ENCODE measurements around the gene IL1RAPL2. TPM values are rescaled to one million over a fixed set of nuclear protein-coding genes. Genes with fewer than 3 reads are reported as not detected.

IL1RAPL2 gene
- total and polyA plus RNA-seq, 3 experiments from 2014 or later = not detected

DNA sequence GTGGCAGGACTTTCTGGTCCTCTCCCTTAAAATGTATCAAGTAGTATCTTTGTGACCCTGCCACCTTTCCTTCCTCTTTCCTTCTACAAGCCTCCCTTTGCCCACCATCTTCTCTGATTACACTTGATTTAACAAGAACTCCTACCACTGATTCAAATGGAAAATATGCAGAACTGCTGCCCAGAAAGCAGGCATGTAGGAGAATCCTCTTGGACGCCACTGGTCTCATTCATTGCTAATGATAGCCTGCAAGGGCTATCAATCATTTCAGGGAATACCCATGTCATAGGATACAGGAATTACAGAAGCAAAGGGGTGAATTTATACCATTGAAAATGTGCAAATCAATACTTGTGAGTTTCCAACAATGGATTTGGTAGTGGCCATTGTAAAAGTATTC, 961.8 kb downstream of the IL1RAPL2 start:
- Histone ChIP-seq H3K27me3 (ENCODE audit: insufficient read depth, low read length, poor library complexity, severe bottlenecking) (no peaks in the 10 kb centered on the region), H3K4me1 (ENCODE audit: insufficient read depth, low read length) (no peaks in the 10 kb centered on the region), H3K27ac (ENCODE audit: low read depth, low read length) (no peak overlapping the region), H3K36me3 (ENCODE audit: insufficient read depth, low read length) (no peaks in the 10 kb centered on the region), H3K4me3 (ENCODE audit: low read length) (no peak overlapping the region), H3K9me3 (ENCODE audit: low read length) (no peaks in the 10 kb centered on the region)
- Mint-ChIP-seq H3K36me3 (no peaks in the 10 kb centered on the region), H3K4me1 (no peaks in the 10 kb centered on the region), H3K4me3 (no peak overlapping the region), H3K27me3 (no peaks in the 10 kb centered on the region), H3K27ac (no peak overlapping the region), H3K9me3 (peaks cover 0 to 6% (median 0%) of the 10 kb centered on the region in 5 donors)
- POLR2A ChIA-PET = no interaction called here
- DNase-seq = no peak
- CTCF ChIA-PET = no interaction called here

DNA sequence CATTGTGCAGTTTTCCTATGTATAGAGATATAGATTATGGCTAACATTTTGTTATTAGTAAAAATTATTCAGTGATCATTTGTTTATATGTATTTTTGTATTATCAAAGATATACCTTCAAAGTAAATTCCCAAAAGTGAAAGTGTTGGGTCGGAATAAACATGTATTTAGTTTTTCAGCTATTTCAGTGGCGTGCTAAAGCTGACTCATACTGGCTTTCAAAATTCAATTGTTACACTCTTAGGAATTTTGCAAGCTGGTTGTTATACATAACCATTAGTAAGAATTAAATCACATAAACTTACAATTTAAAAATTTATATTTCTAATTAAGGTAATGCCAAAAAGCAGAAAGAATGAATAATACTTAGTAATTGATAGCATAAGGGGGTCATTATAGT, 968.0 kb downstream of the IL1RAPL2 start:
- no peak for DNase-seq
- H3K27me3 ChIP-seq (ENCODE audit: insufficient read depth, low read length, poor library complexity, severe bottlenecking) = no peaks in the 10 kb centered on the region
- no peaks in the 10 kb centered on the region for H3K9me3 ChIP-seq (ENCODE audit: low read length)
- no peaks in the 10 kb centered on the region for H3K4me1 ChIP-seq (ENCODE audit: insufficient read depth, low read length)
- H3K27ac Mint-ChIP-seq = no peak overlapping the region
- no peaks in the 10 kb centered on the region for H3K36me3 ChIP-seq (ENCODE audit: insufficient read depth, low read length)
- H3K9me3 Mint-ChIP-seq = peaks cover 0 to 6% (median 0%) of the 10 kb centered on the region in 5 donors
- H3K4me1 Mint-ChIP-seq = no peaks in the 10 kb centered on the region
- POLR2A ChIA-PET = no interaction called here
- H3K27me3 Mint-ChIP-seq = peaks cover 0 to 2% of the 10 kb centered on the region in 2 donors
- H3K36me3 Mint-ChIP-seq = no peaks in the 10 kb centered on the region
- H3K4me3 Mint-ChIP-seq = no peak overlapping the region
- H3K4me3 ChIP-seq (ENCODE audit: low read length) = no peak overlapping the region
- H3K27ac ChIP-seq (ENCODE audit: low read depth, low read length) = no peak overlapping the region
- CTCF ChIA-PET = no interaction called here

DNA sequence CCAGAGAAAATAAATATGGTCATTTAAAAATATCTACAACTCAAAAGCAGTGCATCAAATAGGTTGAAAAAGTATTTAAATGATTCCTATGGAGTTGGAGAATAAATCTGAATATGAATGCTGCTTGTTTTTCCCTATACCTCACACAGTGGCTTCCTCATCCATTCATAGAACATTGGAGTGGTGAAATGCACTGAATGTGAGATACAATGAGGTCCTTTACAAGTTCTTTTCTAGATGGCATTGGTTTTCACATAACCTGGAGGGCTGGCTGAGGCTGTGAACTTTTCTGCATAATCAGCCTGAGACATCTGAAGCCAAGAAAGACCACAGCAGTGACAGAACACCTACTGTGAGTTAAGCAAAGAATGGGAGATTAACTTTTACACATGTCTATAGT, 977.3 kb downstream of the IL1RAPL2 start:
- Histone ChIP-seq H3K36me3 (ENCODE audit: insufficient read depth, low read length) (no peaks in the 10 kb centered on the region), H3K4me1 (ENCODE audit: insufficient read depth, low read length) (no peaks in the 10 kb centered on the region), H3K4me3 (ENCODE audit: low read length) (no peak overlapping the region), H3K27me3 (ENCODE audit: insufficient read depth, low read length, poor library complexity, severe bottlenecking) (no peaks in the 10 kb centered on the region), H3K27ac (ENCODE audit: low read depth, low read length) (no peak overlapping the region), H3K9me3 (ENCODE audit: low read length) (no peaks in the 10 kb centered on the region)
- ChIA-PET POLR2A (no interaction called here), CTCF (no interaction called here)
- no peak for DNase-seq
- Mint-ChIP-seq H3K27me3 (no peaks in the 10 kb centered on the region), H3K36me3 (no peaks in the 10 kb centered on the region), H3K27ac (no peak overlapping the region), H3K4me1 (no peaks in the 10 kb centered on the region), H3K4me3 (no peak overlapping the region), H3K9me3 (peaks cover 0 to 11% (median 0%) of the 10 kb centered on the region in 5 donors)

DNA sequence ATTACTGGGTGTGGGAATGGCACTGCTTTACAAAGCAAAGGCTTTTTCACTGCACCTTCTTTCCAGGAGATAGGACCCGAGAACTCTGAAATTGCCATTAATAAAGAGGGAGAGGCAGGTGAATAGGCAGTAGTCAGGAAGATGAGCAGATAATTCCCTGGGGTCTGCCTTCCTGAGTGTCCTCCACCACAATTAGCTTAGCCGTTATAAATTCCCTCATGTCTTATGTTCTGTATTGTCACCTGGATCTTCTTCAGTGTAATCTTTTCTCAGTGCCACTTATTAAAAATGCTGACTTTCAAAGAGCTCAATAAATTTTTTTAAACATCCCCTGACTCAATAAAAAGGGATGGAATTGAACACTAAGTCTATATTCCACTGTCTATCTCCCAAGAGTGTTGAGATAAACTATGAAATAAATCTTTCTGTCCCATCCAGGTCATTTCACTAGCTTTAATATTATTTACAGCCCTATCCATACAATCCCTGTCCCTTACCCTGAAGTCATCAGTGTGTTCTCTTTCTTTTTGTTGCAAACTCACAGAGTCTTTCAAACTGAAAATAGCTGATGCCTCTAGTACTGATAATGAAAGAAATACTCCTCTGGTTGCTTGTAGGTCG, 984.2 kb downstream of the IL1RAPL2 start:
- H3K4me1 Mint-ChIP-seq = no peaks in the 10 kb centered on the region
- H3K27ac Mint-ChIP-seq = no peak overlapping the region
- H3K27ac ChIP-seq (ENCODE audit: low read depth, low read length) = no peak overlapping the region
- H3K9me3 Mint-ChIP-seq = no peaks in the 10 kb centered on the region
- H3K4me3 Mint-ChIP-seq = no peak overlapping the region
- H3K4me1 ChIP-seq (ENCODE audit: insufficient read depth, low read length) = no peaks in the 10 kb centered on the region
- DNase-seq = no peak
- H3K27me3 ChIP-seq (ENCODE audit: insufficient read depth, low read length, poor library complexity, severe bottlenecking) = no peaks in the 10 kb centered on the region
- H3K27me3 Mint-ChIP-seq = peaks cover 0 to 3% of the 10 kb centered on the region in 2 donors
- H3K36me3 Mint-ChIP-seq = no peaks in the 10 kb centered on the region
- no peak overlapping the region for H3K4me3 ChIP-seq (ENCODE audit: low read length)
- CTCF ChIA-PET = no interaction called here
- no peaks in the 10 kb centered on the region for H3K9me3 ChIP-seq (ENCODE audit: low read length)
- H3K36me3 ChIP-seq (ENCODE audit: insufficient read depth, low read length) = no peaks in the 10 kb centered on the region
- POLR2A ChIA-PET = no interaction called here

DNA sequence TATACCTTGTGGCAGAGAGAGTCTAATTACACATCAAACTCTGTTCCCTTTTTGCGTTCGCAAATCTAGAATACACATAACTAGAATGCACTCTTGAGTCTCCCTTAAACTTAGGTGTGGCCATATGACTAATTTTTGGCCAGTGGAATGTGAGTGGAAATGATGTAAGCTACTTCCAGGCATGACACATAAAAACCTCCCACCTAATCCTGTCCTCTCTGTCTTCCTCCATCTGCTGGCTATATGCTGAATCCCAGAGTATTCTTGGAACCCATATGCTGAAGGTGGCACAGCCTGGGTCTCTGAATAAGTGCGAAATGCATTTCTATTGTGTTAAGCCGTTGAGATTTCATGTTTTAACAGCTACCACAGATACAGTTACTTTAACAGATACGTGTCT, 986.4 kb downstream of the IL1RAPL2 start:
- no peaks in the 10 kb centered on the region for H3K36me3 ChIP-seq (ENCODE audit: insufficient read depth, low read length)
- H3K9me3 ChIP-seq (ENCODE audit: low read length) = no peaks in the 10 kb centered on the region
- CTCF ChIA-PET = no interaction called here
- no peak overlapping the region for H3K27ac ChIP-seq (ENCODE audit: low read depth, low read length)
- POLR2A ChIA-PET = no interaction called here
- no peak overlapping the region for H3K4me3 ChIP-seq (ENCODE audit: low read length)
- H3K4me1 Mint-ChIP-seq = no peaks in the 10 kb centered on the region
- no peaks in the 10 kb centered on the region for H3K36me3 Mint-ChIP-seq
- peaks cover 0 to 3% of the 10 kb centered on the region in 2 donors for H3K27me3 Mint-ChIP-seq
- no peaks in the 10 kb centered on the region for H3K4me1 ChIP-seq (ENCODE audit: insufficient read depth, low read length)
- H3K4me3 Mint-ChIP-seq = no peak overlapping the region
- H3K27ac Mint-ChIP-seq = no peak overlapping the region
- no peak for DNase-seq
- H3K27me3 ChIP-seq (ENCODE audit: insufficient read depth, low read length, poor library complexity, severe bottlenecking) = no peaks in the 10 kb centered on the region
- no peaks in the 10 kb centered on the region for H3K9me3 Mint-ChIP-seq

DNA sequence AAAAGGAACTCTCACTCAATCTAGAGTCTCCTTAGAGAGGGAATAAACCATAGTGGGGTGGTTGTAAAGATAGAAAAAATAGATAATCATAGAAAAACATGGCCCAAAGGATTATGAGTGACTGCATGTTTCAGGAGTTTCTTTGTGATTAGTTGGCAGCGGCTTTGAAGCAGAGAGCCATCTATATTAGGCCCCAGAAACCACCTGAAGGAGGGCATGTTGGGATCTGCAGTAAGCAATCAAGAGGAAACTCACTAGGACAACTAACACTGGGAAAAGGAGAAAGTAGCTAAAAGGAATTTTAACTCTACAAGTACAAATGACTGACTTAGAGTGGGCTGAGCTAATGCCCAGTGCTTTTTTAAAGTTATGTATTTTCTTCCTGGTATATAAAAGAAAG, 987.1 kb downstream of the IL1RAPL2 start:
- no peaks in the 10 kb centered on the region for H3K4me1 Mint-ChIP-seq
- H3K27ac Mint-ChIP-seq = no peak overlapping the region
- H3K4me3 Mint-ChIP-seq = no peak overlapping the region
- ChIA-PET POLR2A (no interaction called here), CTCF (no interaction called here)
- no peak for DNase-seq
- H3K4me1 ChIP-seq (ENCODE audit: insufficient read depth, low read length) = no peaks in the 10 kb centered on the region
- no peaks in the 10 kb centered on the region for H3K27me3 ChIP-seq (ENCODE audit: insufficient read depth, low read length, poor library complexity, severe bottlenecking)
- H3K9me3 ChIP-seq (ENCODE audit: low read length) = no peaks in the 10 kb centered on the region
- H3K4me3 ChIP-seq (ENCODE audit: low read length) = no peak overlapping the region
- H3K36me3 Mint-ChIP-seq = no peaks in the 10 kb centered on the region
- no peaks in the 10 kb centered on the region for H3K36me3 ChIP-seq (ENCODE audit: insufficient read depth, low read length)
- H3K27me3 Mint-ChIP-seq = peaks cover 0 to 3% of the 10 kb centered on the region in 2 donors
- no peaks in the 10 kb centered on the region for H3K9me3 Mint-ChIP-seq
- no peak overlapping the region for H3K27ac ChIP-seq (ENCODE audit: low read depth, low read length)

DNA sequence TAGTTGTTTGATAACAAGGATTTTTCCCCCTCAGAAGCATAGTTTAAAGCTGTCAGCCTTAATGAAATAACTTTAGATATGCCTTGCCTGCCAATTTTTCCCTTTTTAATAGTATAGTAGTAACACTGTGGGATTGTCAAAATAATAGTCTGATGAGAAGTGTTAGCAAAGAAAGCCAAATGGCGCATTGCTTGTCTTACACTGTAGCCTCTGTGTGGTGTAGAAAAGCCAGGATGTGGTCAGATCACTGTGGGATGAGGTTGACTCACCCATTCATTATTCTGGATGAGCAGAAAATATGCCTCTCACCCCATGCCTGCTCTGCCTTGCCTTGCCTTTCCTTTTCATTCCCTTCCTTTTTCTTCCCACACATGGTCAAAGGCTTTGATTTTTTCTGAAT, 998.5 kb downstream of the IL1RAPL2 start:
- ChIA-PET POLR2A (no interaction called here), CTCF (no interaction called here)
- Histone ChIP-seq H3K9me3 (ENCODE audit: low read length) (no peaks in the 10 kb centered on the region), H3K4me3 (ENCODE audit: low read length) (no peak overlapping the region), H3K27ac (ENCODE audit: low read depth, low read length) (no peak overlapping the region), H3K27me3 (ENCODE audit: insufficient read depth, low read length, poor library complexity, severe bottlenecking) (no peaks in the 10 kb centered on the region), H3K4me1 (ENCODE audit: insufficient read depth, low read length) (no peaks in the 10 kb centered on the region), H3K36me3 (ENCODE audit: insufficient read depth, low read length) (no peaks in the 10 kb centered on the region)
- no peaks in the 10 kb centered on the region for H3K36me3 Mint-ChIP-seq
- peaks cover 0 to 5% (median 0%) of the 10 kb centered on the region in 5 donors for H3K9me3 Mint-ChIP-seq
- H3K4me3 Mint-ChIP-seq = no peak overlapping the region
- H3K27me3 Mint-ChIP-seq = peaks cover 0 to 4% of the 10 kb centered on the region in 2 donors
- H3K27ac Mint-ChIP-seq = no peak overlapping the region
- DNase-seq = no peak
- H3K4me1 Mint-ChIP-seq = no peaks in the 10 kb centered on the region

DNA sequence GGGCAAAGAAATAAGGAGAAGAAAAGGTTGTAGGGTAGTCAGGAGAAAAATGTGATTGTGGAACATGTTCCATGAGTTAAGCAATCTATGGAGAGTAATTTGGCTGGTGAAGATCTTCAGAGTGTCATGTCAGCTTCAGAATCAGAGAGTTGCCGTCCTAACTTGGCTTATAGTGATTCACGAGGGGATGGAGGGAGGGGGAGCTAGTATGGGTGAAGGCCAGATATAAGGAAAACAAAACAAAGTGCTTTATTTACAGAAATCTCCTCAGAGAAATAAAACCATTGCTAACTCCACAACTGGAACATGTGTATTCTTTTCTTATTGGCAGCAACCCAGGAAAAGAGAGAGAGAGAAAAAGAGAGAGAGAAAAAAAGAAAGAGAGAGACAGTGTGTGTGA, 999.9 kb downstream of the IL1RAPL2 start:
- Mint-ChIP-seq H3K27me3 (no peaks in the 10 kb centered on the region), H3K4me1 (no peaks in the 10 kb centered on the region), H3K9me3 (peaks cover 0 to 4% (median 0%) of the 10 kb centered on the region in 5 donors), H3K27ac (no peak overlapping the region), H3K4me3 (no peak overlapping the region), H3K36me3 (no peaks in the 10 kb centered on the region)
- Histone ChIP-seq H3K4me3 (ENCODE audit: low read length) (no peak overlapping the region), H3K27ac (ENCODE audit: low read depth, low read length) (no peak overlapping the region), H3K36me3 (ENCODE audit: insufficient read depth, low read length) (no peaks in the 10 kb centered on the region), H3K27me3 (ENCODE audit: insufficient read depth, low read length, poor library complexity, severe bottlenecking) (no peaks in the 10 kb centered on the region), H3K9me3 (ENCODE audit: low read length) (no peaks in the 10 kb centered on the region), H3K4me1 (ENCODE audit: insufficient read depth, low read length) (no peaks in the 10 kb centered on the region)
- DNase-seq = no peak
- CTCF ChIA-PET = no interaction called here
- POLR2A ChIA-PET = no interaction called here

DNA sequence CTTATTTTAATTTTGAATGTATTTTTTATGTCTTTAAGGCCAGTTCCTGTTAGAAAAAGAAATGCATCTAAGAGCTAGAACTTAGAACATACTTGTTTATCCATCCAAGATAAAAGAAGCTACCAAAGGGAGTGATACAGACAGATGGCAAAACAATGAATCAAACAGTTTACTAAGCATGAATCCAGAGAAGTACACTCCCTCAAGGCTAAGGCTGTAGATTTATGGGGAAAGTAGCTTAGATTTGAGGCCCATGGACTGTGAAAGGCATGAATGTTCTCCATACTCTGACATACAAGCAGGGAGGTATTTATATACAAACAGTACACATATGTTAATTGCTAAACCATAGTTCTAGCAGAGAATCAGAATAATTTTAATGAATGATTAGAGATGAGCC, 1001.1 kb downstream of the IL1RAPL2 start:
- H3K4me3 ChIP-seq (ENCODE audit: low read length) = no peak overlapping the region
- peaks cover 0 to 4% (median 0%) of the 10 kb centered on the region in 5 donors for H3K9me3 Mint-ChIP-seq
- no peak overlapping the region for H3K27ac ChIP-seq (ENCODE audit: low read depth, low read length)
- ChIA-PET CTCF (no interaction called here), POLR2A (no interaction called here)
- H3K4me3 Mint-ChIP-seq = no peak overlapping the region
- H3K36me3 Mint-ChIP-seq = no peaks in the 10 kb centered on the region
- H3K4me1 Mint-ChIP-seq = no peaks in the 10 kb centered on the region
- H3K36me3 ChIP-seq (ENCODE audit: insufficient read depth, low read length) = no peaks in the 10 kb centered on the region
- no peaks in the 10 kb centered on the region for H3K4me1 ChIP-seq (ENCODE audit: insufficient read depth, low read length)
- H3K27me3 ChIP-seq (ENCODE audit: insufficient read depth, low read length, poor library complexity, severe bottlenecking) = no peaks in the 10 kb centered on the region
- no peaks in the 10 kb centered on the region for H3K9me3 ChIP-seq (ENCODE audit: low read length)
- no peak overlapping the region for H3K27ac Mint-ChIP-seq
- DNase-seq = no peak
- H3K27me3 Mint-ChIP-seq = no peaks in the 10 kb centered on the region

Data from CD8-positive, alpha-beta memory T cell (primary cell).